Measurements from ENCODE around the gene CLEC2A.
A peak's percentile ranks its signal among the peaks of the same experiment; 100 is the strongest.

DNA sequence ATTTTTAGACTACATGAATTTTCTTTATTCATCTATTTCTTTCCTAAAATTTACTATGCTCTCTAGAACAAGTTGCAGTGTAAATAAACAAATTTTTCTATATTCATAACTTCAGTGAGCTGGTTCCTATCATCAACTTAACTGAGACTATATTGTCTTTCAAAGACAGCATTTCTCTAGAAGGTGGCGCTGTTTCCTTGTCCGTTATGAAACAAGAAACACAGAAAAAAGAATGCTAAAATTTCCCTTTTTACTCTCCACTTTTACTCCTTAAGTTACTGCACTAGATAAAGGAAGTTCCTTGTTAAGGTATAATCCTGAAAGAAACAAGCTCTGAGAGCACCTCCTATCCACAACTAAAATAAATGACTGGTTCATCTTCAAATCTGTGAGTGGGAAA lies 8.2 kb upstream of the CLEC2A start:
- TF ChIP-seq, protein P1, sequence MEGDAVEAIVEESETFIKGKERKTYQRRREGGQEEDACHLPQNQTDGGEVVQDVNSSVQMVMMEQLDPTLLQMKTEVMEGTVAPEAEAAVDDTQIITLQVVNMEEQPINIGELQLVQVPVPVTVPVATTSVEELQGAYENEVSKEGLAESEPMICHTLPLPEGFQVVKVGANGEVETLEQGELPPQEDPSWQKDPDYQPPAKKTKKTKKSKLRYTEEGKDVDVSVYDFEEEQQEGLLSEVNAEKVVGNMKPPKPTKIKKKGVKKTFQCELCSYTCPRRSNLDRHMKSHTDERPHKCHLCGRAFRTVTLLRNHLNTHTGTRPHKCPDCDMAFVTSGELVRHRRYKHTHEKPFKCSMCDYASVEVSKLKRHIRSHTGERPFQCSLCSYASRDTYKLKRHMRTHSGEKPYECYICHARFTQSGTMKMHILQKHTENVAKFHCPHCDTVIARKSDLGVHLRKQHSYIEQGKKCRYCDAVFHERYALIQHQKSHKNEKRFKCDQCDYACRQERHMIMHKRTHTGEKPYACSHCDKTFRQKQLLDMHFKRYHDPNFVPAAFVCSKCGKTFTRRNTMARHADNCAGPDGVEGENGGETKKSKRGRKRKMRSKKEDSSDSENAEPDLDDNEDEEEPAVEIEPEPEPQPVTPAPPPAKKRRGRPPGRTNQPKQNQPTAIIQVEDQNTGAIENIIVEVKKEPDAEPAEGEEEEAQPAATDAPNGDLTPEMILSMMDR (IDR thresholded peaks at IDR 0.05; ENCODE audit: extremely low read depth in 1 of 2, insufficient read depth in 1 of 2, low read depth in 1 of 2, low read length in 2 of 2) = peak in 1 of 2 donors; percentile 38
- TF ChIP-seq POLR2AphosphoS5 (IDR thresholded peaks at IDR 0.05; ENCODE audit: insufficient read depth, low read depth, low read length) = no peak
- TF ChIP-seq POLR2A (IDR thresholded peaks at IDR 0.05; ENCODE audit: low read depth, low read length) = no peak
